ENCODE results near the gene KIF25.

Gene KIF25

DNA sequence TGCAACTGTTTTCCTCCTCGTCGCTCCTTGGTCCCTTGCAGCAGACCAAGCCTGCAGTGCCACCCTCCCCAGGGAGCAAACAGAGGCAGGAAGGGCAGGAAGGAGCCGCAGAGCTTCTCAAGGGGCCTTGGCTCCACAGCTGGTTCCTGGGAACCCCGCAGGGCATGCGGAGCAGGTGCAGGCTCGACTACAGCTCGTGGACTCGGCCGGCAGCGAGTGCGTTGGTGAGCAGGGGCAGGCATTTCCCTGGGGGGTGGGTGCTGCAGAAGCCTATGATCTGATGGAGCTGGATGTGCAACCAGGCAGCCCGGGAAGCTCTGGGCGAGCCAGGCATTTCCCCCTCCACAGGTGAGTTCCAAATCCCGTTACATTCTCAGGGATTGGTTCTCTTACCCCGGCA, 44.5 kb downstream of the KIF25 start:
- POLR2A ChIA-PET, result no interaction called here
- CTCF ChIA-PET, result no interaction called here
- DNase-seq (ENCODE audit: extremely low spot score), result no peak
- TF ChIP-seq, protein P1, sequence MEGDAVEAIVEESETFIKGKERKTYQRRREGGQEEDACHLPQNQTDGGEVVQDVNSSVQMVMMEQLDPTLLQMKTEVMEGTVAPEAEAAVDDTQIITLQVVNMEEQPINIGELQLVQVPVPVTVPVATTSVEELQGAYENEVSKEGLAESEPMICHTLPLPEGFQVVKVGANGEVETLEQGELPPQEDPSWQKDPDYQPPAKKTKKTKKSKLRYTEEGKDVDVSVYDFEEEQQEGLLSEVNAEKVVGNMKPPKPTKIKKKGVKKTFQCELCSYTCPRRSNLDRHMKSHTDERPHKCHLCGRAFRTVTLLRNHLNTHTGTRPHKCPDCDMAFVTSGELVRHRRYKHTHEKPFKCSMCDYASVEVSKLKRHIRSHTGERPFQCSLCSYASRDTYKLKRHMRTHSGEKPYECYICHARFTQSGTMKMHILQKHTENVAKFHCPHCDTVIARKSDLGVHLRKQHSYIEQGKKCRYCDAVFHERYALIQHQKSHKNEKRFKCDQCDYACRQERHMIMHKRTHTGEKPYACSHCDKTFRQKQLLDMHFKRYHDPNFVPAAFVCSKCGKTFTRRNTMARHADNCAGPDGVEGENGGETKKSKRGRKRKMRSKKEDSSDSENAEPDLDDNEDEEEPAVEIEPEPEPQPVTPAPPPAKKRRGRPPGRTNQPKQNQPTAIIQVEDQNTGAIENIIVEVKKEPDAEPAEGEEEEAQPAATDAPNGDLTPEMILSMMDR (IDR thresholded peaks at IDR 0.05; ENCODE audit: control extremely low read depth, extremely low read depth, low read depth, missing control alignments), result no peak

DNA sequence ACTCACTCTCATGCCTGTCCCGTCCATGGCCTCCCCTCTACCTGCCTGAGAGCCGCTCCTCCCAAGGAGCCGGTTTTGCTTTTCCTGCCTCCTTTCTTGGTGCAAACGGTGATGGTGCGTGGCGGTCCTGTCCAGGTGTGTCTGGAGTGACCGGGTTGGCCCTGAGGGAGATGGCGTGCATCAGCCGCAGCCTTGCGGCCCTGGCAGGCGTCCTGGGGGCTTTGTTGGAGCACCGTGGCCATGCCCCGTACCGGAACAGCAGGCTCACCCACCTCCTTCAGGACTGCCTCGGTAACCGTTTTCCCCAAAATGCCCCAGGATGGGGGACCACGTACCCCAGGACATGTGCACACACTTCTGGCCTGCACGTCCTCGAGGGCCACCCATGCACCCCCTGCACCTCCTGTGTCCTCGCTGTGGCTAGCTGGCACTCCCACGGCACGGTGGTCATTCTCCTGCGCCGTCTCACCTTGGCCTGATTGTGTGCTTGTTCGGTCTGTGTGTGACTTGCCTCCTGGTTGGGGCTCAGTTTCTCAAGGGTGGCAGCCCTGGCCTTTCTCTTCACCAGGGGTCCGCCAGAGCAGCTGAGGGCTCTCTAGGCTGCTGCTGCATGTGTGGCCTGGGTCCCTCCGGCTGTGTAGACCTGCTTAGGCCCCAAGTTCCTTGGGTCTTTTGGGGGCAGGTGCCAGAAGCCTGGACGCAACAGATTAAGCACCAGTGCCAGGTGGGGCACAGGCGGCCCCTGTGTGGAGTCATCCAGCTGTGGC, 45.1 kb downstream of the KIF25 start:
- CTCF ChIA-PET, result no interaction called here

DNA sequence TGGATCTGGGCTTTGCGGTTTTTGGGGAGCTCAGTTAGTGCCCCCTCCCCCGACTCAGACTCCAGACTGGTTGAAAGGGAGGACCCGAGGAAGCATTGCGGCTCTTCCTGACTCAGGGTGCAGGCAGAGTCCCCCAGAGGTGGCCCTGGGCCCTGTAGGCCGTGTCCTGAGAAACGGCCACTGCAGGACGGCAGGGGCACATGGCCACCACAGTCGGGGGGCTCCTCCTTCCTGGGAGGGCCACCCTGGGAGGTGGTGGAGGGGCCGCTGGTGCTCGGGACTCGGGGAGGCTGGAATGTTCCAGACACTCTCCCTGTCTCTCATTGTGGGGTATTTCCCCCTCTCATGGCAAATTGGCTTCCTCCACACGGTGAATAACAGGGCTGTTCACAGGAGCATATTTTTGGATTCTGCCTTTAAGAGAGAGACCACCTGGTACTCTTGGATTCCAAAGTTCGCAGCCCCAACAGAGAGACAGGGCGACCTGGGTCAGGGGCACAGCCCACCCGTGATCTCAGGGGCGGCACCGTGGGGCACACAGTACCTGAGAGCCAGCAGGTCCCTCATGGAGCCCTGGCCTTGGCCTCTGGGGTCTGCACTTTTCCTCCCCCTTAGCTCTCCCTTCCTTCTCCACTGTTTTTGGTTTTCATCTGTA, 45.8 kb downstream of the KIF25 start:
- POLR2A ChIA-PET, result no interaction called here
- no peak for DNase-seq (ENCODE audit: extremely low spot score)
- TF ChIP-seq, protein P1 (IDR thresholded peaks at IDR 0.05; ENCODE audit: control extremely low read depth, extremely low read depth, low read depth, missing control alignments), result no peak
- CTCF ChIA-PET, result no interaction called here

More for the DNA sequence above, 45.1 kb downstream of the KIF25 start:
- no peak for DNase-seq (ENCODE audit: extremely low spot score)
- POLR2A ChIA-PET, result no interaction called here
- TF ChIP-seq, protein P1 (IDR thresholded peaks at IDR 0.05; ENCODE audit: control extremely low read depth, extremely low read depth, low read depth, missing control alignments), result no peak

DNA sequence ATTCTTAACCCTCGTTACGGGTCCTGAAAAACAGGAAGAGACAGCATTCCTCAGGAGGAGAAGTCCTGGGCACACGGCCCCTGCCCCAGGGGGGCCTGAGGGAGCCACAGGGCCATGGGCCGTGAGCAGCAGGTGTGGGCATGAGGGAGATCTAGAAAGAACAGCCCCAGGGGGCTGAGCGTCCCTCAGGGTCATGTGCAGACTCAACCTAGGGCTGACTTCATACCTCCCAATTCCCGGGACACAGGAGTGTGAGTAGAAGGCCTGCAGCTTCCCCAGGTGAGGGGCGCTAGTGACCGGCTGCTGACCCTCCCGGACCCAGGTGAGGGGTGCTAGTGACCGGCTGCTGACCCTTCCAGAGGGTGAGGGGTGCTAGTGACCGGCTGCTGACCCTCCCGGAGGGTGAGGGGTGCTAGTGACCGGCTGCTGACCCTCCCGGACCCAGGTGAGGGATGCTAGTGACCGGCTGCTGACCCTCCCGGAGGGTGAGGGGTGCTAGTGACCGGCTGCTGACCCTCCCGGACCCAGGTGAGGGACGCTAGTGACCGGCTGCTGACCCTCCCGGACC, 46.5 kb downstream of the KIF25 start:
- TF ChIP-seq, protein P1 (IDR thresholded peaks at IDR 0.05; ENCODE audit: control extremely low read depth, extremely low read depth, low read depth, missing control alignments), result no peak
- CTCF ChIA-PET, result no interaction called here
- POLR2A ChIA-PET, result no interaction called here
- no peak for DNase-seq (ENCODE audit: extremely low spot score)

DNA sequence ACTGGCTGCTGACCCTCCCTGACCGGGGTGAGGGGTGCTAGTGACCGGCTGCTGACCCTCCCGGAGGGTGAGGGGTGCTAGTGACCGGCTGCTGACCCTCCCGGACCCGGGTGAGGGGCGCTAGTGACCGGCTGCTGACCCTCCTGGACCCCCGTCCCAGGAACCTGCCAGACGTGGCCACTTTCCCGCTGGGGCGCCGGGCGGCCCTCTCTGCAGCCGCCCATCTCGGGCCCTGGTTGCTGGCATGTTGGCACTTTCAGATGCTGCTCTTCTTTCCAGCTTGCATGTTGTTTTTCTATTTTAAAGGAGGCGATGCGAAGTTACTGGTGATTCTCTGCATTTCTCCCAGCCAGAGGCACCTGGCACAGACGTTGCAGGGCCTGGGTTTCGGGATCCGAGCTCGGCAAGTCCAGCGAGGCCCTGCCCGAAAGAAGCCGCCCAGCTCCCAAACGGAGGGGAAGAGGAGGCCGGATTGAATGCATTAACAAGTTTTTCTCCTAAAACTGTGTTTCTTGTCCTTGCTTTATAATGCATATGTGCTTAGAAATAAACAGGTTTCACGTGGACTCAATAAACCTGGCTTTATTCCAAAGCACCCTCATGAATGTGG, 47.2 kb downstream of the KIF25 start:
- TF ChIP-seq, protein P1 (IDR thresholded peaks at IDR 0.05; ENCODE audit: control extremely low read depth, extremely low read depth, low read depth, missing control alignments), result no peak
- POLR2A ChIA-PET, result no interaction called here
- CTCF ChIA-PET, result no interaction called here
- DNase-seq (ENCODE audit: extremely low spot score), result no peak

DNA sequence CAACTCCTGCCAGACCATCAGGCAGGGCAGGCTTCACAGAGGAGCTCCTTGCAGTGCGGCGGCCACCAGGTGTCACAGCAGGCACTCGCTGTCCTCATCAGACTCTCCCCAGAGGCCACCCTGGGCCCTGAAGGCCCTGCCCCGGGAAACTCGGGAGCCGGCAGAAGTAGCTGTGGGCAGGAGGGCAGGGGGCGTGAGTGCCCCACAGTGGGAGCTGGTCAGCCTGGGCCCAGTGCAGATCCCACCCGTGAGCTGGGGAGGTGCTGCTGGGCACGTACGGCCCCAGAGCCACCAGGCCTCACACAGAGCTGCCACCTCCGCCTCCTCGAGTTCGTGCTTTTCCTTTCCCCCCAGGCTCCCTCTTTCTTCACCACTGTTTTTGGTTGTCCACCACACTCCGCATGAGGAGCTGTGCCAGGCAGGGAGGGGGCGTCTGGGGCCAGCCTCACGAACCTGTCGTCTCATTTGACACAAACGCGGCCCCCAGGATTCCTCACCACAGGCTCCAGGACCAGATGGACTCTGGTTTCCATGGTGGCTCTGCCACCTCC, 47.7 kb downstream of the KIF25 start:
- CTCF ChIA-PET, result no interaction called here
- TF ChIP-seq, protein P1 (IDR thresholded peaks at IDR 0.05; ENCODE audit: control extremely low read depth, extremely low read depth, low read depth, missing control alignments), result no peak
- no peak for DNase-seq (ENCODE audit: extremely low spot score)
- POLR2A ChIA-PET, result no interaction called here

All from GM10248 (cell line).